Suprapubic skin (tissue), 4 donors: ENCODE data around the gene RFX2. TPM values are rescaled to one million over a fixed set of nuclear protein-coding genes. Genes with fewer than 3 reads are reported as not detected.
A peak's percentile ranks its signal among the peaks of the same experiment; 100 is the strongest.

Source experiments
- DNase-seq, 2 donors: peaks; one replicate each; pipeline ENCODE4 v3.0.0-alpha.2; 2019; ENCODE audit warnings: low spot score in 2 of 2
- H3K27ac ChIP-seq: fragments of 200-600 bp; sonication (generic); one replicate; pipeline ENCODE4 v1.5.1; 2019
- H3K27me3 ChIP-seq: fragments of 200-600 bp; sonication (generic); one replicate; pipeline ENCODE4 v1.5.1; 2019
- H3K36me3 ChIP-seq: fragments of 200-600 bp; sonication (generic); one replicate; pipeline ENCODE4 v1.5.1; 2019
- H3K4me1 ChIP-seq: fragments of 200-600 bp; sonication (generic); one replicate; pipeline ENCODE4 v1.5.1; 2019
- H3K4me3 ChIP-seq: fragments of 200-600 bp; sonication (generic); one replicate; pipeline ENCODE4 v1.5.1; 2019; ENCODE audit warnings: mild to moderate bottlenecking
- H3K9me3 ChIP-seq: fragments of 200-600 bp; sonication (generic); one replicate; pipeline ENCODE4 v1.5.1; 2019
- CTCF ChIP-seq, 2 donors: fragments of 200-600 bp in 1 of 2; fragments of 450-650 bp in 1 of 2; sonication (generic) in 1 of 2; IDR thresholded peaks; one replicate each; pipeline ENCODE4 v1.5.1; 2016 to 2019; ENCODE audit warnings: antibody characterized with exemption in 2 of 2, mild to moderate bottlenecking in 1 of 2, moderate library complexity in 1 of 2
- EP300 ChIP-seq: sonication (generic); formaldehyde crosslinking; IDR thresholded peaks from one replicate; pipeline ENCODE4 v1.6.1; 2017; ENCODE audit warnings: antibody characterized with exemption
- POLR2A ChIP-seq, 2 donors: fragments of 450-650 bp; IDR thresholded peaks; one replicate each; pipeline ENCODE4 v1.6.1; 2017; ENCODE audit warnings: antibody characterized with exemption in 2 of 2, mild to moderate bottlenecking in 2 of 2, moderate library complexity in 2 of 2
- POLR2AphosphoS5 ChIP-seq, 3 donors: sonication (generic); formaldehyde crosslinking; IDR thresholded peaks; one replicate each; pipeline ENCODE4 v1.6.1; 2017; ENCODE audit warnings: antibody characterized with exemption in 3 of 3
- WGBS: methylation state at CpG from one replicate; pipeline ENCODE4 v1.1.5; 2018; 5-methylcytosine and 5-hydroxymethylcytosine counted together
- total RNA-seq, 4 donors: library from RNA; depleted of rRNA; stranded (reverse); fragments of >200 nt; gene quantifications; one replicate each; pipeline ENCODE4 v1.1.0, GENCODE V29; 2016

Gene RFX2
- total RNA-seq, 4 donors from 2014 or later, result 28.8 to 62.0 (median 43.5) TPM

- Histone ChIP-seq H3K4me3 (no peak overlapping the region), H3K36me3 (no peaks in the 10 kb centered on the region), H3K27me3 (no peaks in the 10 kb centered on the region), H3K9me3 (no peaks in the 10 kb centered on the region), H3K4me1 (peaks cover 94% of the 10 kb centered on the region), H3K27ac (peak overlapping the region; percentile 97)
- WGBS, result 76% methylated on average over 6 of the region's 6 CpGs
- peak in 1 of 2 donors; percentile 44 for DNase-seq
- no peak for TF ChIP-seq POLR2AphosphoS5 (IDR thresholded peaks at IDR 0.05)
- TF ChIP-seq POLR2A (IDR thresholded peaks at IDR 0.05), result no peak
- TF ChIP-seq CTCF (IDR thresholded peaks at IDR 0.05), result no peak
- TF ChIP-seq EP300, result no peak
These were observed 50.8 kb downstream of the RFX2 start for GRCh38 chr19:6059396-6059947.

DNA sequence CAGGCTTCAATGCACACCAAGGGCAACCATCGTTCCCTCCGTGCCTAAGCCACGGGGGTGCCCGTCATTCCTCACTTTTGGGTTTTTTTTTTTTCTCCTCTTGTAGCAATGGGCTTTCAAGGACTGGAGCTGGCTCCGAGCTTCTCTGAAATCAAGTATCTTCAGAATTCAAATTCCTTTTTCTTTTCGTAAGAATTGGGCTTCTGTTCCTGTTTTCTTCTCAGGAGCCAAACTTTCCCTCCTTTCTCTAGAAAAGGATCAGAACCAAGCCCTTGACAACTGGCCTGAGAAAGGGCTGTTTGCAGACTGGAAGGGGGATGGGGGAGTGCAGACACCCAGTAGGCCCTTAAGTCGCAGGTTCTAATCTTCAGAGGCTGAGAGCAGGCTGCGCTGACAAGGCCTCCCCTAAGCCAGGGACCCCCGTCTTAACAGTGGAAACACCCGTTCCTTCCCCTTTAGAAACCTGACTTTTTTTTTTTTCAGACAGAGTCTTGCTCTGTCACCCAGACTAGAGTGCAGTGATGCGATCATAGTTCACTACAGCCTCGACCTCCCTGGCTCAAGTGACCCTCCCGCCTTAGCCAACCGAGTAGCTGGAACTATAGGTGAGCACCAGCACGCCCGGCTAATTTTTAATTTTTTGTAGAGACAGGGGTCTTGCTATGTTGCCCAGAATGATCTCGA, 51.6 kb downstream of the RFX2 start:
- DNase-seq, result peak in 1 of 2 donors; percentile 62

GRCh38 chr19:6057651-6058517, 52.4 kb downstream of the RFX2 start:
- 62% methylated on average over 14 of the region's 14 CpGs for WGBS
- Histone ChIP-seq H3K27ac (peak overlapping the region; percentile 97), H3K9me3 (no peaks in the 10 kb centered on the region), H3K4me1 (peaks cover 78% of the 10 kb centered on the region), H3K36me3 (no peaks in the 10 kb centered on the region), H3K4me3 (peak overlapping the region; percentile 11), H3K27me3 (no peaks in the 10 kb centered on the region)
- TF ChIP-seq POLR2AphosphoS5 (IDR thresholded peaks at IDR 0.05) (no peak), CTCF (IDR thresholded peaks at IDR 0.05) (no peak), POLR2A (IDR thresholded peaks at IDR 0.05) (peak in 1 of 2 donors; percentile 25), EP300 (no peak)
- DNase-seq, result peak in 1 of 2 donors; percentile 70

More for the DNA sequence above, 51.6 kb downstream of the RFX2 start:
- Histone ChIP-seq H3K27ac (peak overlapping the region; percentile 97), H3K27me3 (no peaks in the 10 kb centered on the region), H3K9me3 (no peaks in the 10 kb centered on the region), H3K4me1 (peaks cover 86% of the 10 kb centered on the region), H3K4me3 (no peak overlapping the region), H3K36me3 (no peaks in the 10 kb centered on the region)
- whole genome bisulfite sequencing, result 72% methylated on average over 17 of the region's 17 CpGs
- TF ChIP-seq CTCF (IDR thresholded peaks at IDR 0.05), result no peak
- no peak for TF ChIP-seq POLR2AphosphoS5 (IDR thresholded peaks at IDR 0.05)
- no peak for TF ChIP-seq EP300
- no peak for TF ChIP-seq POLR2A (IDR thresholded peaks at IDR 0.05)

DNA sequence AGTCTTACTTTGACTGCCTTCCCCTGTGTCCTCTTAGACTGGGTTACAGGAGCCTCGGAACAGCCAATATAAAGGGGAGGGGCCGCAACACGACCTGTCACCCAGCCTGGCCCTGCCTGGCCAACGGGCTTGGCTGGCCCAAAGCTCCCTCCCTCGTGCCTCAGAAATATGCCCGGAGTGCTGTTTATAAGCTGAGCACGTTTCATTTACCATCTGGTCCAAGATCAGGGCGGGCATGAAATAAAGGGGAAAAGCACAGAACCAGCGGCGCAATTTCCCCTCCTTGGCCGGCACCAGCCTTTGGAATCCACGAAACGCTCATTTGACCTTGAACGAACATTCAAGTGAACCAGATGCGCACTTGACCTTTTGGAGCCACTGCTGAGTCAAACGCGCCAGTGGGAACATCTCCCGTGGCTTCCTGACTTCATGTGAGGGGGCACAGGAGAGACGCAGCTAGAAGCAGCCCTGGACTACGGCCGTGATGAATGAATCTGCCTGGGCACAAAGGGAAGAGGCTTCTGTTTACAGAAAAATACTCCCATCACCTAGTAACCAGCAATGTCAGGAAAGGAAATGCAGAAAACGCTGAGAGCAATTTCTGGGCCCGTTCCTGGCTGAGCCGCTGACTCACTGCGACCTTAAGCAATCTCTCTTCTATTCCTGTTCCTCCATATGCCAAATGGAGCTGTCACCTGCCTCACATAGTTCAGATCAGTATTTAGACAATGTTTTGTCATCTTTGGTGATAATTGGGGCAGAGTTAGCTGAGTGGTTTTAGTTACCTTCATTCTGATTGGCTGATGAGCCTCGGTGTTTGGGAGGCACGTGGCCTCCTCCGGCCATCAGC, 53.3 kb downstream of the RFX2 start:
- peak; percentile 92 to 94 for DNase-seq
- Histone ChIP-seq H3K9me3 (no peaks in the 10 kb centered on the region), H3K4me1 (peaks cover 70% of the 10 kb centered on the region), H3K4me3 (peak overlapping the region; percentile 31), H3K36me3 (no peaks in the 10 kb centered on the region), H3K27ac (peak overlapping the region; percentile 97), H3K27me3 (no peaks in the 10 kb centered on the region)
- 6% methylated on average over 21 of the region's 28 CpGs for WGBS
- TF ChIP-seq POLR2AphosphoS5 (IDR thresholded peaks at IDR 0.05) (peak; percentile 59 to 77 (median 74)), EP300 (no peak), CTCF (IDR thresholded peaks at IDR 0.05) (no peak), POLR2A (IDR thresholded peaks at IDR 0.05) (peak in 1 of 2 donors; percentile 47)
